Common myeloid progenitor, CD34-positive (primary cell): ENCODE data around the gene CCDC12.

Experiments
- CTCF ChIA-PET: fragments of 350-600 bp; sonication (Branson Sonifier 250); formaldehyde crosslinking; loops from one replicate; lab custom pipeline; 2021; ENCODE audit warnings: antibody characterized with exemption; lab: Charles Lee
- POLR2A ChIA-PET: fragments of 350-600 bp; sonication (Branson Sonifier 250); formaldehyde crosslinking; loops from one replicate; lab custom pipeline; 2021; ENCODE audit warnings: antibody characterized with exemption; lab: Charles Lee
- DNase-seq, 3 donors: peaks; one replicate each; pipeline versions ENCODE4 v3.0.0 to v3.0.0-alpha.2; 2013
- H3K27ac ChIP-seq, 2 experiments: 1 replicate in 1 of 2; 2 replicates in 1 of 2; pipeline ENCODE4 v1.7.0; 2013; ENCODE audit warnings: inconsistent platforms in 2 of 2, low read length in 2 of 2, mild to moderate bottlenecking in 2 of 2, low read depth in 1 of 2, moderate library complexity in 1 of 2; ENCODE audit not compliant: severe bottlenecking in 2 of 2, insufficient read depth in 1 of 2, poor library complexity in 1 of 2
- H3K27me3 ChIP-seq, 5 experiments: replicated peaks in 2 of 5; 1 replicate in 3 of 5; 2 replicates in 2 of 5; pipeline versions ENCODE4 v1.6.1 to v1.7.0; 2013; ENCODE audit warnings: low read length in 4 of 5, mild to moderate bottlenecking in 2 of 5, moderate library complexity in 2 of 5, inconsistent platforms in 1 of 5; ENCODE audit not compliant: insufficient read depth in 5 of 5, control insufficient read depth in 4 of 5
- H3K36me3 ChIP-seq, 4 experiments: 1 replicate in 2 of 4; 2 replicates in 2 of 4; pipeline versions ENCODE4 v1.6.1 to v1.7.0; 2013; ENCODE audit warnings: low read length in 3 of 4, control low read depth in 1 of 4, mild to moderate bottlenecking in 1 of 4; ENCODE audit not compliant: control insufficient read depth in 4 of 4, insufficient read depth in 4 of 4
- H3K4me1 ChIP-seq, 4 experiments: 1 replicate in 3 of 4; 2 replicates in 1 of 4; pipeline versions ENCODE4 v1.6.1 to v1.7.1; 2013; ENCODE audit warnings: low read length in 3 of 4, mild to moderate bottlenecking in 3 of 4, control low read depth in 1 of 4, inconsistent platforms in 1 of 4, moderate library complexity in 1 of 4; ENCODE audit not compliant: control insufficient read depth in 4 of 4, insufficient read depth in 4 of 4; ENCODE audit errors: control extremely low read depth in 1 of 4
- H3K4me3 ChIP-seq, 7 experiments: 1 replicate in 4 of 7; 2 replicates in 3 of 7; pipeline versions ENCODE4 v1.5.1 to v1.7.0; 2013; ENCODE audit warnings: mild to moderate bottlenecking in 7 of 7, low read length in 6 of 7, moderate library complexity in 6 of 7, inconsistent platforms in 2 of 7, low read depth in 2 of 7, control low read depth in 1 of 7; ENCODE audit not compliant: insufficient read depth in 4 of 7, control insufficient read depth in 1 of 7; ENCODE audit errors: extremely low read depth in 1 of 7
- H3K9me3 ChIP-seq, 5 experiments: 1 replicate in 4 of 5; 2 replicates in 1 of 5; pipeline versions ENCODE4 v1.6.1 to v1.7.1; 2013; ENCODE audit warnings: low read length in 4 of 5, mild to moderate bottlenecking in 2 of 5, inconsistent platforms in 1 of 5, low read depth in 1 of 5, moderate library complexity in 1 of 5; ENCODE audit not compliant: control insufficient read depth in 4 of 5, insufficient read depth in 2 of 5; ENCODE audit errors: control extremely low read depth in 1 of 5
- WGBS: methylation state at CpG from one replicate; pipeline ENCODE4 v1.1.5; 2013; ENCODE audit not compliant: insufficient coverage; 5-methylcytosine and 5-hydroxymethylcytosine counted together

Gene CCDC12

GRCh38 chr3:46882377-46883053 is 94.0 kb downstream of the CCDC12 start:
- ChIA-PET CTCF (interaction anchor here (1.0 to 4.7 kb wide), 2 partner anchors 12 to 16 kb away, joined by 3 to 29 read pairs; no protein-coding TSS in a partner anchor), POLR2A (no interaction called here)
- no peaks in the 10 kb centered on the region for H3K9me3 ChIP-seq
- H3K4me1 ChIP-seq: peaks cover 0 to 20% (median 15%) of the 10 kb centered on the region in 4 experiments
- H3K4me3 ChIP-seq: peak overlapping the region; percentile 23 to 66 (median 47)
- H3K27me3 ChIP-seq: peaks cover 0 to 48% (median 16%) of the 10 kb centered on the region in 5 experiments
- peak in 2 of 3 donors; percentile 25 to 36 for DNase-seq
- H3K36me3 ChIP-seq: no peaks in the 10 kb centered on the region
- under 1% methylated on average over 46 of the region's 72 CpGs for WGBS
- H3K27ac ChIP-seq: no peak overlapping the region

DNA sequence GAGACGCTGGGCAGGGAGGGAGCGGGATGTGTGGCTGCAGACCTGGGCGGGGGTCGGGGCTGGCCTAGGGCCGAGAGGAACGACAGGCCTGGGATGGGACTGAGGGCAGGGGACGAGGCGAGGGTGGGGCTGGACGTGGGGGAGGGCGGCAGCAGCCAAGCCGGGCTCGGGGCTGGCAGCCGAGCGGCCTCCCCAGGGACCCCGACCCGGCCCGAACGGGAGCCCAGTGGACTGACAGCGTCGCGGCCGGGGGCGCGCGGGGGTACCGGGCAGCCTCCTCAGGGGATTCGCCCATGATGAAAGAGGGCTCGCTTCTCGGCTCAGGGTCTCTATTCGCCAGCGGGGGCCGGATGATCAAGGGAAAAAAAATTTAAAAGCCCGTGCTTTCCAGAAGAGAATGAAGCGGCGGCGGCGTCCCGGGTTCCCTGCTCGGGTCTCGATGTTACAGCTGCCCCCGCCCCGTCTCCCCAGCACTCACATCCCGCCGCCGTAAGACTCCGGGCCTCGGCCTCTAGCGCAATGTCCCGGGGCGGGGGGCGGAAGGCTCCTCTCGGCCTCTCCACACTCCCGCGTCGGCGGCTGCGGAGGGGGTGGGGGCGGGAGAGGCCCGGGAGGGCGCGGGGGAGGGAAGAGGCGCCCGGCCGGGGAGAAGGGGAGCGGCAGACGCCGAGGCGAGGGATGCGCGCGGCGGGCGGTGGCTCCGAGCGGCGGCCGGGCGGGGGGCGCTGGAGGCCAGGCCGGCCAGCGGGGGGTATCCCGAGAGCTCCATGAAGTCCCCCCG is 94.8 kb downstream of the CCDC12 start:
- peak in 2 of 3 donors; percentile 23 to 41 for DNase-seq
- ChIA-PET CTCF (interaction anchor here (0.9 to 2.0 kb wide), 3 partner anchors 11 to 28 kb away, joined by 5 to 6 read pairs (median 6); no protein-coding TSS in a partner anchor), POLR2A (interaction anchor here (0.6 kb wide), 1 partner anchor 186 kb away, joined by 3 read pairs; no protein-coding TSS in a partner anchor)
- Histone ChIP-seq H3K27me3 (peaks cover 0 to 48% (median 16%) of the 10 kb centered on the region in 5 experiments), H3K36me3 (no peaks in the 10 kb centered on the region), H3K4me3 (peak overlapping the region in 4 of 7 experiments; percentile 40 to 66 (median 62)), H3K27ac (no peak overlapping the region), H3K9me3 (no peaks in the 10 kb centered on the region), H3K4me1 (peaks cover 0 to 20% (median 15%) of the 10 kb centered on the region in 4 experiments)
- whole genome bisulfite sequencing: 3% methylated on average over 58 of the region's 83 CpGs

GRCh38 chr3:46880884-46881595 is 95.5 kb downstream of the CCDC12 start:
- POLR2A ChIA-PET: interaction anchor here (0.6 kb wide), 1 partner anchor 185 kb away, joined by 3 read pairs; no protein-coding TSS in a partner anchor
- Histone ChIP-seq H3K27ac (no peak overlapping the region), H3K27me3 (peaks cover 0 to 48% (median 16%) of the 10 kb centered on the region in 5 experiments), H3K36me3 (no peaks in the 10 kb centered on the region), H3K4me3 (peak overlapping the region in 2 of 7 experiments; percentile 43 to 62), H3K4me1 (peaks cover 0 to 22% (median 17%) of the 10 kb centered on the region in 4 experiments), H3K9me3 (no peaks in the 10 kb centered on the region)
- CTCF ChIA-PET: interaction anchor here (0.9 to 2.0 kb wide), 4 partner anchors 10 to 29 kb away, joined by 4 to 6 read pairs (median 6); no protein-coding TSS in a partner anchor
- DNase-seq: no peak
- 44% methylated on average over 13 of the region's 29 CpGs for WGBS

DNA sequence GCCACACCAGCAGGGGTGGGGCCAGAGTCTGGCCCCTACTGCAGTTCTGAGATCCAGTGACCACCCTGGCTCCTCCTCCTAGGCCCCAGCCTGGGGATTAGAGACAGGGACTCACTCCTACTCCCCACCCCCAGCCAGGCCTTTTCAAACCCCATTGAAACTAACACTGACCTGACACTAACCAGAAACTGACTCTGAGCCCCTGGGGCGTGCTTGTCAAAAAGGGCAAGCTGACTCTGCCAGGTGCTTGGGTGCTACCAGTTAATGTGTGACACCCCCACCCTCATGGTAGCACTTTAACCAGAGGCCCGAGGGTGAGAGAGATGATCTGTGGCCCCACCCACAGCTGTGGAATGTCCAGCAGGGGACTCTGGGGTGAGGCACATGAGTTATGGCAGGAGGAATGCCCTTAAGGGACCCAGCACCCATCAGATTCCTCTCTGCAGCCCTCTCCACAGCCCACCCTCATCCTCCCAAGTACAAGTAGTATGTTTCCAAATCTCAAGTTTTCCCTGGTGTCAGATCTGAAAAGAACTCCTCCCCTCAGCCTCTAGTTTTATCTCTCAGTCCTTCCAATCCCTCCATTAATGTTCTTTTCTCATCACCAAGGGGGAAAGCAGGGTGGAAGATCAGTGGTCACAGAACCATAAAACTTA is 97.6 kb downstream of the CCDC12 start:
- ChIA-PET CTCF (interaction anchor here (1.1 to 4.1 kb wide), 4 partner anchors 10 to 16 kb away, joined by 3 to 15 read pairs (median 9); no protein-coding TSS in a partner anchor), POLR2A (no interaction called here)
- H3K4me3 ChIP-seq: no peak overlapping the region
- no peaks in the 10 kb centered on the region for H3K9me3 ChIP-seq
- 100% methylated on average over 2 of the region's 2 CpGs for WGBS
- H3K27me3 ChIP-seq: peaks cover 0 to 37% (median 11%) of the 10 kb centered on the region in 5 experiments
- H3K36me3 ChIP-seq: no peaks in the 10 kb centered on the region
- peaks cover 0 to 43% (median 36%) of the 10 kb centered on the region in 4 experiments for H3K4me1 ChIP-seq
- DNase-seq: no peak
- no peak overlapping the region for H3K27ac ChIP-seq

GRCh38 chr3:46877406-46878125 is 99.0 kb downstream of the CCDC12 start, which contains the start of gene PTH1R:
TSS of gene PTH1R (plus strand) at chr3:46877721. CDS start at chr3:46883560, 5,839 bp downstream.
- Histone ChIP-seq H3K4me3 (no peak within 1 kb of the TSS), H3K4me1 (peaks cover 4 to 49% (median 43%) of the 10 kb centered on the region in 4 experiments), H3K36me3 (no peaks in the 10 kb centered on the region), H3K27ac (no peak within 1 kb of the TSS), H3K27me3 (peaks cover 0 to 27% (median 7%) of the 10 kb centered on the region in 5 experiments), H3K9me3 (no peaks in the 10 kb centered on the region)
- CTCF ChIA-PET: interaction anchor here (1.1 to 4.1 kb wide), 3 partner anchors 11 to 18 kb away, joined by 3 to 15 read pairs (median 10); no protein-coding TSS in a partner anchor
- DNase-seq: no peak
- WGBS: 89% methylated on average over 6 of the region's 7 CpGs
- POLR2A ChIA-PET: no interaction called here
